LNCaP clone FGC (cell line): Measurements from ENCODE around the gene TXNRD2.

Experiments
- DNase-seq: peaks from one replicate; pipeline ENCODE4 v3.0.0-alpha.2; 2011; ENCODE audit warnings: low read depth
- H3K4me3 ChIP-seq: 2 replicates; pipeline ENCODE4 v1.5.1; 2011; ENCODE audit warnings: mild to moderate bottlenecking, low read depth, low read length, control low read depth
- CTCF ChIP-seq: IDR thresholded peaks from 2 replicates; pipeline ENCODE4 v1.5.1; 2012; ENCODE audit warnings: mild to moderate bottlenecking; ENCODE audit not compliant: control insufficient read depth, insufficient read depth; ENCODE audit errors: extremely low read depth

TXNRD2 gene

GRCh38 chr22:19851291-19852176, 90.1 kb downstream of the TXNRD2 start:
- TF ChIP-seq CTCF, result no peak
- H3K4me3 ChIP-seq, result no peak overlapping the region
- DNase-seq, result no peak

GRCh38 chr22:19850763-19851109, 90.9 kb downstream of the TXNRD2 start:
- no peak overlapping the region for H3K4me3 ChIP-seq
- DNase-seq, result no peak
- no peak for TF ChIP-seq CTCF

GRCh38 chr22:19849835-19850762, 91.5 kb downstream of the TXNRD2 start:
- TF ChIP-seq CTCF, result no peak
- DNase-seq, result peak; percentile 81
- H3K4me3 ChIP-seq, result peak overlapping the region; percentile 4; the same call in 1 of the 2 replicates

- no peak for DNase-seq
- no peak for TF ChIP-seq CTCF
- no peak overlapping the region for H3K4me3 ChIP-seq
These were observed 93.1 kb downstream of the TXNRD2 start for GRCh38 chr22:19848298-19849224.

- no peak for DNase-seq
- no peak overlapping the region for H3K4me3 ChIP-seq
- no peak for TF ChIP-seq CTCF
These were observed 94.3 kb downstream of the TXNRD2 start for GRCh38 chr22:19847345-19847632.

GRCh38 chr22:19846620-19847344, 94.8 kb downstream of the TXNRD2 start:
- no peak for TF ChIP-seq CTCF
- no peak for DNase-seq

More at GRCh38 chr22:19846620-19847344, 94.8 kb downstream of the TXNRD2 start:
- H3K4me3 ChIP-seq, result no peak overlapping the region
